Breast epithelium (tissue), 4 donors: ENCODE data around the gene MYO5A. TPM values are rescaled to one million over a fixed set of nuclear protein-coding genes. Genes with fewer than 3 reads are reported as not detected.

Experiments used
- DNase-seq, 2 donors: peaks; one replicate each; pipeline ENCODE4 v3.0.0-alpha.2; 2019; ENCODE audit warnings: low spot score in 2 of 2
- H3K27ac ChIP-seq, 2 donors: fragments of 200-600 bp; sonication (generic) in 1 of 2; one replicate each; pipeline ENCODE4 v1.5.1; 2016 to 2019; ENCODE audit warnings: mild to moderate bottlenecking in 1 of 2
- H3K27me3 ChIP-seq, 2 donors: fragments of 200-600 bp; sonication (generic) in 1 of 2; one replicate each; pipeline versions ENCODE4 v1.5.1 to v1.6.0; 2017 to 2019; ENCODE audit warnings: control low read depth in 1 of 2, mild to moderate bottlenecking in 1 of 2
- H3K36me3 ChIP-seq: fragments of 200-600 bp; one replicate; pipeline ENCODE4 v1.5.1; 2019
- H3K4me1 ChIP-seq, 2 donors: fragments of 200-600 bp; sonication (generic); one replicate each; pipeline ENCODE4 v1.5.1; 2016 to 2019; ENCODE audit warnings: control low read depth in 1 of 2
- H3K4me3 ChIP-seq, 3 donors: fragments of 200-600 bp; sonication (generic); 1 replicate in 2 of 3; 2 replicates in 1 of 3; pipeline ENCODE4 v1.5.1; 2016 to 2019; ENCODE audit warnings: mild to moderate bottlenecking in 3 of 3, moderate library complexity in 2 of 3
- H3K9me3 ChIP-seq, 2 donors: fragments of 200-600 bp; sonication (generic) in 1 of 2; one replicate each; pipeline ENCODE4 v1.5.1; 2016 to 2019; ENCODE audit warnings: control low read depth in 1 of 2
- POLR2A ChIP-seq: fragments of 450-650 bp; IDR thresholded peaks from one replicate; pipeline ENCODE4 v1.6.1; 2016; ENCODE audit warnings: antibody characterized with exemption, mild to moderate bottlenecking, moderate library complexity
- POLR2AphosphoS5 ChIP-seq, 3 donors: sonication (generic); formaldehyde crosslinking; IDR thresholded peaks; one replicate each; pipeline ENCODE4 v1.6.1; 2017; ENCODE audit warnings: antibody characterized with exemption in 3 of 3
- intact Hi-C: fragments of 100-400 bp; cut with DNase I; formaldehyde crosslinking; loops from one replicate; pipeline ENCODE4 v1.15.1; 2023; ENCODE audit warnings: low total_unique reads
- total RNA-seq, 3 donors: library from RNA; depleted of rRNA; stranded (reverse); fragments of >200 nt; gene quantifications; one replicate each; pipeline ENCODE4 v1.1.0, GENCODE V29; 2016
- TF ChIP-seq, protein P1 (sequence below), 3 donors: fragments of 450-650 bp; IDR thresholded peaks; one replicate each; pipeline ENCODE4 v1.5.1; 2016 to 2017; ENCODE audit warnings: antibody characterized with exemption in 3 of 3, mild to moderate bottlenecking in 3 of 3, moderate library complexity in 3 of 3

MYO5A gene
- total RNA-seq, 3 donors from 2014 or later, result 34.1 to 77.4 (median 34.4) TPM

DNA sequence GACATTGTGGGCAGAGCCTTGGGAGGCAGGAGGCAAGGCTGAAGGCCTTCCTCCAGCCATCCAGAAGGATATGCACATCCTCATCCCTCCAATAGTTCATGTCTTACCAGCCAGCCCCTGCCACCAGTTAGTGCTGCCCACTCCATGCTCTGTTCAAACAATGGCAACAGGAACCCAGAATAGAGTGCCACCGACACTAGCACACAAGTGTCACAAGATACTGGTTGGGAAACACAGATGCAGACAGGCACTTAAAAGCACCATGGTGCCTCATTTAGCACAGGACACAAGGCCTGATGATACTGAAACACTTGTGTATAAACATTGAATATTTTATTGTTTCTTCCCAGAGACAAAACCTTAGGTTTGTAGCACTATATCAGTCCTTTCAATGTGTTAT lies 176.6 kb downstream of the MYO5A start:
- intact Hi-C loops, result no loop called here
- H3K4me1 ChIP-seq, result no peaks in the 10 kb centered on the region
- no peaks in the 10 kb centered on the region for H3K9me3 ChIP-seq
- H3K36me3 ChIP-seq, result no peaks in the 10 kb centered on the region
- DNase-seq, result no peak
- H3K4me3 ChIP-seq, result no peak overlapping the region
- H3K27me3 ChIP-seq, result no peaks in the 10 kb centered on the region
- H3K27ac ChIP-seq, result no peak overlapping the region
- TF ChIP-seq, protein P1, sequence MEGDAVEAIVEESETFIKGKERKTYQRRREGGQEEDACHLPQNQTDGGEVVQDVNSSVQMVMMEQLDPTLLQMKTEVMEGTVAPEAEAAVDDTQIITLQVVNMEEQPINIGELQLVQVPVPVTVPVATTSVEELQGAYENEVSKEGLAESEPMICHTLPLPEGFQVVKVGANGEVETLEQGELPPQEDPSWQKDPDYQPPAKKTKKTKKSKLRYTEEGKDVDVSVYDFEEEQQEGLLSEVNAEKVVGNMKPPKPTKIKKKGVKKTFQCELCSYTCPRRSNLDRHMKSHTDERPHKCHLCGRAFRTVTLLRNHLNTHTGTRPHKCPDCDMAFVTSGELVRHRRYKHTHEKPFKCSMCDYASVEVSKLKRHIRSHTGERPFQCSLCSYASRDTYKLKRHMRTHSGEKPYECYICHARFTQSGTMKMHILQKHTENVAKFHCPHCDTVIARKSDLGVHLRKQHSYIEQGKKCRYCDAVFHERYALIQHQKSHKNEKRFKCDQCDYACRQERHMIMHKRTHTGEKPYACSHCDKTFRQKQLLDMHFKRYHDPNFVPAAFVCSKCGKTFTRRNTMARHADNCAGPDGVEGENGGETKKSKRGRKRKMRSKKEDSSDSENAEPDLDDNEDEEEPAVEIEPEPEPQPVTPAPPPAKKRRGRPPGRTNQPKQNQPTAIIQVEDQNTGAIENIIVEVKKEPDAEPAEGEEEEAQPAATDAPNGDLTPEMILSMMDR (IDR thresholded peaks at IDR 0.05), result no peak
- TF ChIP-seq POLR2A (no peak), POLR2AphosphoS5 (IDR thresholded peaks at IDR 0.05) (no peak)

DNA sequence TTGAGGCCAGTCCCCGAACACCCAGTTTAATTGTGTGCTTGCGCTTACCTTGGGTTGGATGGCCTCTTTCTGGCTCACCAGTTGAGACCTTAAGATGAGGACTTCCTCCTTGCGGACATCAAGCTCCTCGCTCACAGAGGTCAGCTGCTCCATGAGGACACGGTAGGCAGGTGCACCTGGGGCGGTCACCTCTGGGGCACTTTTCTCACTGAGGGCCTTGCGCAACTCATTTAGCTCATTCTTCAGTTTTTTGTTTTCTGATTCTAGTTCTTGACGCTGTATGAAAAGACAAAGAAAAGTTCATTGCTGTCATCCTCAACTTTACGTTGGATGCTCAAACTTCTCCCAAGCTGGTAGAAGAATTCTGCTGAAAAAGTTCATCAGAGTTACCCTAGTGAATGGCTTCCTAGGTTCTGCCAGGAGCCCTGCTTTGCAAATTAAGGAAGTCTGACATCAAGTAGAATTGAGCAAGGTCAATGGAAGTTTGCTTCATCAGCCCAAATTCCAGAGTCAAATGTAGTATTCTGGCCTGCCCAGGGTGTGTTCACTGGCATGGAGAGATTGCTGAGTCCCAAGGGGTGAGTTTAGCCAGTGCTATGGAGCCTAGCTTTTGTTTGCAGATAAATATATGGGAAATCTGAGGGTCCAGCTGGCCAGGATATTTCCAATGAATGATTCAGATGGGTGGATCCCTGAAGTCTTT lies 177.3 kb downstream of the MYO5A start:
- TF ChIP-seq, protein P1 (IDR thresholded peaks at IDR 0.05), result no peak
- no peak overlapping the region for H3K4me3 ChIP-seq
- no peaks in the 10 kb centered on the region for H3K9me3 ChIP-seq
- H3K4me1 ChIP-seq, result no peaks in the 10 kb centered on the region
- no peak overlapping the region for H3K27ac ChIP-seq
- intact Hi-C loops, result no loop called here
- H3K27me3 ChIP-seq, result no peaks in the 10 kb centered on the region
- no peak for DNase-seq
- no peaks in the 10 kb centered on the region for H3K36me3 ChIP-seq

DNA sequence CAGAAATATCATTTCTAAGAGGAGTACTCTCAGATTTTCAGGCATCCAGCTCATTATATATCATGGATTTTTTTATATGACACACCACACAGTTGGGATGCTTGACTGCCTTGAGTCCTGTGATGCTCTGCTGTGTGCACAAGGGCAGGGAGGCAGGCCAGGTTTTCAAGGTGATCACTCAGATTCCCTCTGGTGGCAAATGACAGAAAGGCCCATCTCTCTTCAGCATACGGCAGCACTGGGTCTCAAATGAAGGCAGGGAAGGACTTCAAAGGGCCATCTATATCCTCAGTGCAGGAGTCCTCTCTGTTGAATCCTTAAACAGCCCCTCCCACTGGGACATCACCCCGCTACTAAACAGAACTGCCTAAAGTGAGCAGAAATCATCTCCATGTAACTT lies 178.3 kb downstream of the MYO5A start:
- H3K4me3 ChIP-seq, result no peak overlapping the region
- no peak for DNase-seq
- TF ChIP-seq, protein P1 (IDR thresholded peaks at IDR 0.05), result no peak
- no peak for TF ChIP-seq POLR2A
- TF ChIP-seq POLR2AphosphoS5 (IDR thresholded peaks at IDR 0.05), result no peak
- H3K27me3 ChIP-seq, result no peaks in the 10 kb centered on the region
- intact Hi-C loops, result no loop called here
- H3K9me3 ChIP-seq, result no peaks in the 10 kb centered on the region
- H3K27ac ChIP-seq, result no peak overlapping the region
- H3K4me1 ChIP-seq, result no peaks in the 10 kb centered on the region
- H3K36me3 ChIP-seq, result no peaks in the 10 kb centered on the region

DNA sequence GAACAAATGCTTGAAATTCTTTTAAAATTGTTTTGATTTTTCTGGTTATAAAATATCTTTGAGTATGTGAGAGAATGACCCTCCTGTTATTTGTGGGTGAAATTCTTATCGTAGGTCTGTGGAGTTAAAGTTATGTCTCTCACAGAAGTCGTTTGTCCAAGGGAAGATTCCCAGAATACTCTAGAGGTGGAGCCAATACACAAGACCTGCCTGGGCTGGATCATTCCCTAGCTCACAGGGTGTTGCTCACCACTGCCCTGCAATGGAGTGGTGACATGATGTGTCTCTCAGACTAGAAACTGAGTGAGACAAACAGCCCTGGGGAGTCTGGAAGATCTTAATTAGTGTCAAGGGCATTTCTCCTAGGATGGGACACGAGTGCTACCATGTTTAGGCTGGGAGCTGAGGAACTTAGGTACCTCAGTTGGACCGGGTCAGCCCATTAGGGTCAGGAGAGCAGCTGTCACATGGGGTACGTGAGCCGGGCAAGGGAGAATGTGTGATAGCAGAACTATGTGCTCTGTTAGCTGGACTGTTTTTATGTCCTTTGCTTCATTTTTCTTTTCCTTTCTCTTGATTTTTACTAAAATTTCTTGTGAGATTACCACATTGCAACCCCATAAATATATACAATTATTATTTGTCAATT lies 179.5 kb downstream of the MYO5A start:
- Histone ChIP-seq H3K27ac (no peak overlapping the region), H3K4me1 (no peaks in the 10 kb centered on the region), H3K9me3 (no peaks in the 10 kb centered on the region), H3K4me3 (no peak overlapping the region), H3K36me3 (no peaks in the 10 kb centered on the region), H3K27me3 (no peaks in the 10 kb centered on the region)
- intact Hi-C loops, result no loop called here
- DNase-seq, result no peak
- TF ChIP-seq, protein P1 (IDR thresholded peaks at IDR 0.05), result no peak
- no peak for TF ChIP-seq POLR2A
- TF ChIP-seq POLR2AphosphoS5 (IDR thresholded peaks at IDR 0.05), result no peak

DNA sequence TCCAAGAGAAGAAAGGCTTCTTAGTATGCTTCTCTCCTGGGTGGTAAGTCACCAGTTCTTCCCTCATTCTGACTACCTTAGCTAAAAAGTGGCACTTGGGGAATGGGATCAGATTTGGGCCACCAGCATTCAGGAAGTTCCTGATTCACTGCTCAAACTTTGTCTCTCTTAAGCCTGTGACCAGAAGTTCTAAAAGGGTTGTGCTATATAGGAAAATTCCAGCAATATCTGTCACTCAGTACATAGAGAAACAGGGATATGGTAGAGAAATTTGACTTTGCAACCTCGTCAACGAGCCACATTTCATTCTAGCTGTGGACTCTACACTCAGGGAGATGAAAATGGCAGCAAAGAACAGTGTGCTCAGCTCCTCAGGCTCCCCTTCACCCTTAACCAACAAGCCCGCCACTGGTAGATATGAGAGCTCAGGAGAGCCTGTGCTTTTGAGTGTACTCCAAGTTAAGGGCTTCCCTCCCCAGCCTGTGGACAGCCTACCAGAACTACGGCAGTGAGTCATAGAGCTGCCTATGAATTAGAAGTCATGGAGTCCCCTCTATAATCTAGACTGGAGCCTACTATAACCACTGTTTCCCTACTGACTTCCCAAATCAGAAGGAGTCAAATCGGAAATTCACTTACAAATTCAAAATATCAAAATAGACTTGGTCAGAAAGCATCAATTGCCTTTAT lies 180.5 kb downstream of the MYO5A start:
- H3K4me1 ChIP-seq, result no peaks in the 10 kb centered on the region
- H3K27ac ChIP-seq, result no peak overlapping the region
- no peak overlapping the region for H3K4me3 ChIP-seq
- no peak for DNase-seq
- intact Hi-C loops, result no loop called here
- no peaks in the 10 kb centered on the region for H3K9me3 ChIP-seq
- H3K36me3 ChIP-seq, result no peaks in the 10 kb centered on the region
- TF ChIP-seq POLR2AphosphoS5 (IDR thresholded peaks at IDR 0.05), result no peak
- TF ChIP-seq, protein P1 (IDR thresholded peaks at IDR 0.05), result no peak
- TF ChIP-seq POLR2A, result no peak
- no peaks in the 10 kb centered on the region for H3K27me3 ChIP-seq
